ENCODE results near the gene TTN. TPM values are rescaled to one million over a fixed set of nuclear protein-coding genes. Genes with fewer than 3 reads are reported as not detected.

TTN gene
- total and polyA plus RNA-seq, 3 donors from 2014 or later = 2.6 to 49.1 (median 30.8) TPM

DNA sequence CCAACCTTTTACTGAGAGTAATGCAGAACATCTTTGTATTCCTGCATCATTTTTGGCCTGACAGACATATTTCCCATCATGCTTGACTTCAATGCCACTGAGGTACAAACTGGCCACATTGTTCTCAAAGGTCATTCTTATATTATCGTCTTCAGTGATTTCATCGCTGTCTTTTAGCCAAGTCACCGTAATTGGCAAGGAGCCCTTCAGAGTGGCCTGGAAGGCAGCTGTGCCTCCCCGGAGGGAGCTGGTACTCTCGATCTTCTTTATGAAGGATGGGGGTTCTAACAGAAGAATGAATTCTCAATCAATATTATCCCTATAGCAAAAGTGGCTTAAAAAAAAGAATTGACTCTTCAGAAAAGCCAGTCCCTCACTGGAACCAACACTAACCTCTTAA, 75.9 kb downstream of the TTN start:
- Histone ChIP-seq H3K36me3 (ENCODE audit: low read depth, missing control alignments) (no peaks in the 10 kb centered on the region), H3K4me1 (no peaks in the 10 kb centered on the region), H3K27me3 (no peaks in the 10 kb centered on the region), H3K4me3 (no peak overlapping the region), H3K9me3 (no peaks in the 10 kb centered on the region), H3K27ac (no peak overlapping the region)
- TF ChIP-seq CTCF (IDR thresholded peaks at IDR 0.05) (no peak), POLR2A (IDR thresholded peaks at IDR 0.05) (no peak)
- intact Hi-C loops (cut with DNase I; ENCODE audit: low total_unique reads) = no loop called here
- 89 to 92% methylated on average over 5 of the region's 5 CpGs for WGBS, 2 donors
- DNase-seq = no peak

DNA sequence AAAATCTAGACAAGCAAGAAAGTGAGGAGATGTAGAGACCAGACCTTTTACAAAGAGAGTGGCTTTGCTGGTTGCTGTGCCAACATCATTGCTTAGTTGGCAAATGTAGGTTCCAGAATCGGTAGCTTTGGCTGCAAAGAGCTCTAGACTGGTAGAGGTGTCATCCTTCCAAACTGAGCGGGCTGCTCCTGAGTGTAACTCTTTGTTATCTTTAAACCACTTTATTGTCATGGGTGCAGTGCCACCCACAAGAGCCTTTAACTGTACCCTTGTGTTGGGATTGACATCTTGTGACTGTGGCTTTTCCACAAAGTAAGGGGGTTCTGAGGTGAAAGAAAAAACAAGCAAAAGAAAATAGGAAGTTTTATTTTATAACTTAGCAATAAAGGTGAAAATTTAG, 77.2 kb downstream of the TTN start:
- Histone ChIP-seq H3K27me3 (no peaks in the 10 kb centered on the region), H3K27ac (no peak overlapping the region), H3K4me1 (no peaks in the 10 kb centered on the region), H3K9me3 (no peaks in the 10 kb centered on the region), H3K36me3 (ENCODE audit: low read depth, missing control alignments) (no peaks in the 10 kb centered on the region), H3K4me3 (no peak overlapping the region)
- no peak for TF ChIP-seq CTCF (IDR thresholded peaks at IDR 0.05)
- TF ChIP-seq POLR2A (IDR thresholded peaks at IDR 0.05) = no peak
- intact Hi-C loops (cut with DNase I; ENCODE audit: low total_unique reads) = no loop called here
- WGBS, 2 donors = 82 to 90% methylated on average over 2 of the region's 2 CpGs
- DNase-seq = no peak

DNA sequence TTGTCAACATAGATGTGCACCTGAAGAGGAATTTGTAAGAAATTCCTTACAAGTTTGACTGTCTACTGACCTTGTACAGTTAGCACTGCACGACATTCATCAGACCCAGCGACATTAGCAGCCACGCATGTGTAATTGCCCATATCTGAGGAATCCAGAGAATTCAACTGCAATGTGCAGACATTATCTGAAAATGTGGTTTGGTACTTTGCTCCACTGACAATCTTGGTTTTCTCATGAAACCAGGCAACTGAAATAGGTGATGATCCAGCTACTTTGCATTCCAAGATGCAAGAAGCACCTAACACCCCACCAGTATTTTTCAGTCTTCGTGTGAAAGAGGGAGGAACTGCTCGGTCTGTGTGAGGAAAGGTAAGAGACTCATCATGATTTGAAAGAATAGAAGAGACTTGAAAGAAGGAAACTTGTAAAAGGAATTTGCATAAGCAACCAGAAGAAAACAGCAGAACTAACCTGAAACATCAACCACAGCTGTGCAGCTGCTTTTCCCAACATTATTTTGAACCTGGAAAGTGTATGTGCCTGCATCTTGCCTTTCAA, 83.4 kb downstream of the TTN start:
- no peak overlapping the region for H3K27ac ChIP-seq
- intact Hi-C loops (cut with DNase I; ENCODE audit: low total_unique reads) = no loop called here
- WGBS, 2 donors = 46 to 70% methylated on average over 5 of the region's 5 CpGs
- H3K4me3 ChIP-seq = no peak overlapping the region
- H3K27me3 ChIP-seq = no peaks in the 10 kb centered on the region
- H3K36me3 ChIP-seq (ENCODE audit: low read depth, missing control alignments) = no peaks in the 10 kb centered on the region
- no peak for DNase-seq
- no peaks in the 10 kb centered on the region for H3K4me1 ChIP-seq
- TF ChIP-seq CTCF (IDR thresholded peaks at IDR 0.05) (no peak), POLR2A (IDR thresholded peaks at IDR 0.05) (no peak)
- no peaks in the 10 kb centered on the region for H3K9me3 ChIP-seq

- no peaks in the 10 kb centered on the region for H3K36me3 ChIP-seq (ENCODE audit: low read depth, missing control alignments)
- no peak for TF ChIP-seq CTCF (IDR thresholded peaks at IDR 0.05)
- TF ChIP-seq POLR2A (IDR thresholded peaks at IDR 0.05) = no peak
- WGBS, 2 donors = 91 to 97% methylated on average over 3 of the region's 3 CpGs
Measured at GRCh38 chr2:178722296-178722695, 84.9 kb downstream of the TTN start.

DNA sequence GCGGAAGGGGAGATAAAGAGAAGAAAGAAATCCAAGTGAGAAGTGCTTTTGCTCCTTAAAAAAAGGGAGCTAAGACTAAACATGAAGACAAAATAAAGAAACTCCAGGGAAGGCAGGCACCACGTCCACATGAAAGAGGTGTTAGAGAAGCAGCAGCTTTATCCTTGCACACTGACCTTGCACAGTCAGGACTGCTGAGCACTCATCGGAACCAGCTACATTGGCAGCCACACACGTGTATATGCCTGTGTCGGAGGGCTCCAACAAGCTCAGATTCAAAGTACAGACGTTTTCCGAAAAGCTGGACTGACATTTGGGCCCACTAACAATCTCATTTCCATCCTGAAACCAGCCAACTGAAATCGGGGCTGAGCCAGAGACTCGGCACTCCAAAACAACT, 88.2 kb downstream of the TTN start:
- Histone ChIP-seq H3K4me3 (no peak overlapping the region), H3K27me3 (no peaks in the 10 kb centered on the region), H3K36me3 (ENCODE audit: low read depth, missing control alignments) (no peaks in the 10 kb centered on the region), H3K27ac (no peak overlapping the region), H3K9me3 (no peaks in the 10 kb centered on the region), H3K4me1 (no peaks in the 10 kb centered on the region)
- TF ChIP-seq POLR2A (IDR thresholded peaks at IDR 0.05) (no peak), CTCF (IDR thresholded peaks at IDR 0.05) (no peak)
- DNase-seq = no peak
- intact Hi-C loops (cut with DNase I; ENCODE audit: low total_unique reads) = no loop called here
- 82 to 91% methylated on average over 8 to 9 of the region's 9 CpGs for WGBS, 2 donors

More at GRCh38 chr2:178722296-178722695, 84.9 kb downstream of the TTN start:
- Histone ChIP-seq H3K4me1 (no peaks in the 10 kb centered on the region), H3K9me3 (no peaks in the 10 kb centered on the region), H3K27me3 (no peaks in the 10 kb centered on the region), H3K27ac (no peak overlapping the region), H3K4me3 (no peak overlapping the region)
- no peak for DNase-seq
- intact Hi-C loops (cut with DNase I; ENCODE audit: low total_unique reads) = no loop called here

Data from testis (tissue), 3 donors.